ENCODE data around the gene CDK15. TPM values are rescaled to one million over a fixed set of nuclear protein-coding genes. Genes with fewer than 3 reads are reported as not detected.

Gene CDK15
- total RNA-seq, 6 experiments from 2014 or later, result not detected

DNA sequence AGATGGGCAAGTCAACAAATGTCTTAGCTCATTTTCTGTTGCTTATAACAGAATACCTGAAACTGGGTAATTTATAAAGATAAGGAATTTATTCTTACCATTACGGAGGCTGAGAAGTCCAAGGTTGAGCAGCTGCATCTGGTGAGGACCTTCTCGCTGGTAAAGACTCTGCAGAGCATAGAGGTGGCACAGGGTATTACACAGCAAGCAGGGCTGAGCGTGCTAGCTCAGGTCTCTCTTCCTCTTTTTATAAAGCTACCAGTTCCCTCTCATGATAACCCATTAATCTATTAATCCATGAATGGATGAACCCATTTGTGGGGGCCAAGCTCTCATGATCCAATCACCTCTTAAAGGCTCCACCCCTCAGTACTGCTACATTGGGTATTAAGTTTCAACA, 109.1 kb downstream of the CDK15 start:
- H3K9me3 ChIP-seq, result no peaks in the 10 kb centered on the region
- no peak overlapping the region for H3K4me3 ChIP-seq
- H3K36me3 ChIP-seq, result no peaks in the 10 kb centered on the region
- TF ChIP-seq POLR2A (IDR thresholded peaks at IDR 0.05), result no peak
- TF ChIP-seq, protein P1, sequence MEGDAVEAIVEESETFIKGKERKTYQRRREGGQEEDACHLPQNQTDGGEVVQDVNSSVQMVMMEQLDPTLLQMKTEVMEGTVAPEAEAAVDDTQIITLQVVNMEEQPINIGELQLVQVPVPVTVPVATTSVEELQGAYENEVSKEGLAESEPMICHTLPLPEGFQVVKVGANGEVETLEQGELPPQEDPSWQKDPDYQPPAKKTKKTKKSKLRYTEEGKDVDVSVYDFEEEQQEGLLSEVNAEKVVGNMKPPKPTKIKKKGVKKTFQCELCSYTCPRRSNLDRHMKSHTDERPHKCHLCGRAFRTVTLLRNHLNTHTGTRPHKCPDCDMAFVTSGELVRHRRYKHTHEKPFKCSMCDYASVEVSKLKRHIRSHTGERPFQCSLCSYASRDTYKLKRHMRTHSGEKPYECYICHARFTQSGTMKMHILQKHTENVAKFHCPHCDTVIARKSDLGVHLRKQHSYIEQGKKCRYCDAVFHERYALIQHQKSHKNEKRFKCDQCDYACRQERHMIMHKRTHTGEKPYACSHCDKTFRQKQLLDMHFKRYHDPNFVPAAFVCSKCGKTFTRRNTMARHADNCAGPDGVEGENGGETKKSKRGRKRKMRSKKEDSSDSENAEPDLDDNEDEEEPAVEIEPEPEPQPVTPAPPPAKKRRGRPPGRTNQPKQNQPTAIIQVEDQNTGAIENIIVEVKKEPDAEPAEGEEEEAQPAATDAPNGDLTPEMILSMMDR (IDR thresholded peaks at IDR 0.05), result no peak
- H3K4me1 ChIP-seq, result no peaks in the 10 kb centered on the region
- no peak for DNase-seq
- ATAC-seq, result no peak
- 85% methylated on average over 3 of the region's 3 CpGs for WGBS (ENCODE audit: insufficient coverage, low coverage, low lambda C conversion rate, missing lambda C conversion rate)
- H3K27ac ChIP-seq, result no peak overlapping the region
- intact Hi-C loops (cut with DNase I), result no loop called here
- H3K27me3 ChIP-seq, result no peaks in the 10 kb centered on the region

- Histone ChIP-seq H3K4me1 (no peaks in the 10 kb centered on the region), H3K36me3 (no peaks in the 10 kb centered on the region), H3K27me3 (no peaks in the 10 kb centered on the region), H3K9me3 (no peaks in the 10 kb centered on the region), H3K27ac (no peak overlapping the region), H3K4me3 (no peak overlapping the region)
- intact Hi-C loops (cut with DNase I), result no loop called here
- ATAC-seq (no peak), DNase-seq (no peak)
- TF ChIP-seq, protein P1 (IDR thresholded peaks at IDR 0.05), result no peak
- TF ChIP-seq POLR2A (IDR thresholded peaks at IDR 0.05), result no peak
- WGBS (ENCODE audit: insufficient coverage, low coverage, low lambda C conversion rate, missing lambda C conversion rate), result 88% methylated on average over 4 of the region's 4 CpGs
Observed at GRCh38 chr2:201916565-201916964, 110.2 kb downstream of the CDK15 start.

DNA sequence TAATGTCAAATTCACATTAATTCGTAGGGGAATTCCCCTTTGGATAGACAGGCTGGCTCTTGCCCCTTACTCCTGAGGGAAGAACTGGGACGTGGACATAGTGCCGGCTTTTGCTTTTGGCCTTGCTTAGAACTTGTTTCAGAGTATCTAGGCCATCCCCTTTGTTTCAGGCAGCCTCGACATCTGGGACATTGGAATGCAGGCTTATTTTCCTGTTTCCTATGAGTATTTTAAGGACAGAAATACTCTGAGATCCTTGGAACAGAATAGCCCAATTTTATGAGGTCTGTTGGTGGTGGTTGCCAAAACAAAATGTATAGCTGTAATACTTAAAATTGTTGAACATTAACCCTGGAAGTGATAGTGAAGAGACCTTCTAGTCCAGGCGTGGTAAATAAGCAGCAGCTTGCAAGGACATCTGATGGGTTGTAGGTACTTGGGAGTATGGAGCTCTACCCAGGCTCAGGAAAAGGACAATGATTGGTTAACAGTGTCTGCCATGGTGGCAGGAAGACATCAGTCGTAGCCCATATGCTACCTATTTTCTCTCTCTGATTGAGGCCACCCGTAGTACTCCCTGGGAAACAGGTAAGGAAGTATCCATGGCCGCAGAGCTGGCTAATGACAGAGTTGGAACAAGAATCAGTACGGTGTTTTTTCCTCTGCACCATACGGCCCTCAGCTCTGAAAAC, 112.4 kb downstream of the CDK15 start:
- Histone ChIP-seq H3K4me1 (no peaks in the 10 kb centered on the region), H3K9me3 (no peaks in the 10 kb centered on the region), H3K4me3 (no peak overlapping the region), H3K27me3 (no peaks in the 10 kb centered on the region), H3K36me3 (no peaks in the 10 kb centered on the region), H3K27ac (no peak overlapping the region)
- intact Hi-C loops (cut with DNase I), result no loop called here
- ATAC-seq, result no peak
- 49% methylated on average over 10 of the region's 10 CpGs for WGBS (ENCODE audit: insufficient coverage, low coverage, low lambda C conversion rate, missing lambda C conversion rate)
- no peak for DNase-seq
- TF ChIP-seq, protein P1 (IDR thresholded peaks at IDR 0.05), result no peak
- no peak for TF ChIP-seq POLR2A (IDR thresholded peaks at IDR 0.05)

- H3K27ac ChIP-seq, result no peak overlapping the region
Observed at GRCh38 chr2:201919308-201919634, 112.9 kb downstream of the CDK15 start.

More at GRCh38 chr2:201919308-201919634, 112.9 kb downstream of the CDK15 start:
- intact Hi-C loops (cut with DNase I), result no loop called here
- ATAC-seq (no peak), DNase-seq (no peak)
- H3K36me3 ChIP-seq, result no peaks in the 10 kb centered on the region
- TF ChIP-seq, protein P1 (IDR thresholded peaks at IDR 0.05), result no peak
- TF ChIP-seq POLR2A (IDR thresholded peaks at IDR 0.05), result no peak
- no peaks in the 10 kb centered on the region for H3K4me1 ChIP-seq
- WGBS (ENCODE audit: insufficient coverage, low coverage, low lambda C conversion rate, missing lambda C conversion rate), result 45% methylated on average over 5 of the region's 6 CpGs
- no peaks in the 10 kb centered on the region for H3K9me3 ChIP-seq
- no peaks in the 10 kb centered on the region for H3K27me3 ChIP-seq
- no peak overlapping the region for H3K4me3 ChIP-seq

Data from right lobe of liver (tissue), 6 donors.